ENCODE measurements around the gene LONP2. TPM values are rescaled to one million over a fixed set of nuclear protein-coding genes. Genes with fewer than 3 reads are reported as not detected.

The LONP2 gene
- total RNA-seq, 1 donor, result 79.9 TPM

- DNase-seq (ENCODE audit: low read depth), result no peak
- H3K4me3 ChIP-seq (ENCODE audit: low read depth, low read length), result no peak overlapping the region
- TF ChIP-seq, protein P1, sequence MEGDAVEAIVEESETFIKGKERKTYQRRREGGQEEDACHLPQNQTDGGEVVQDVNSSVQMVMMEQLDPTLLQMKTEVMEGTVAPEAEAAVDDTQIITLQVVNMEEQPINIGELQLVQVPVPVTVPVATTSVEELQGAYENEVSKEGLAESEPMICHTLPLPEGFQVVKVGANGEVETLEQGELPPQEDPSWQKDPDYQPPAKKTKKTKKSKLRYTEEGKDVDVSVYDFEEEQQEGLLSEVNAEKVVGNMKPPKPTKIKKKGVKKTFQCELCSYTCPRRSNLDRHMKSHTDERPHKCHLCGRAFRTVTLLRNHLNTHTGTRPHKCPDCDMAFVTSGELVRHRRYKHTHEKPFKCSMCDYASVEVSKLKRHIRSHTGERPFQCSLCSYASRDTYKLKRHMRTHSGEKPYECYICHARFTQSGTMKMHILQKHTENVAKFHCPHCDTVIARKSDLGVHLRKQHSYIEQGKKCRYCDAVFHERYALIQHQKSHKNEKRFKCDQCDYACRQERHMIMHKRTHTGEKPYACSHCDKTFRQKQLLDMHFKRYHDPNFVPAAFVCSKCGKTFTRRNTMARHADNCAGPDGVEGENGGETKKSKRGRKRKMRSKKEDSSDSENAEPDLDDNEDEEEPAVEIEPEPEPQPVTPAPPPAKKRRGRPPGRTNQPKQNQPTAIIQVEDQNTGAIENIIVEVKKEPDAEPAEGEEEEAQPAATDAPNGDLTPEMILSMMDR (IDR thresholded peaks at IDR 0.05; ENCODE audit: insufficient read depth, low read depth, low read length), result no peak
Observed at GRCh38 chr16:48405907-48406306, 161.8 kb downstream of the LONP2 start.

Other genes with a start within 250 kb of the LONP2 start
- under 0.01 TPM in 1 of 2 replicates, not detected in the other for gene ABCC12, start 88.3 kb upstream of the LONP2 start, total RNA-seq
- under 0.01 and 0.43 TPM in 2 replicates for gene ABCC11, start 3.2 kb downstream of the LONP2 start, total RNA-seq
- 28.9 and 39.3 TPM in 2 replicates for gene SIAH1, start 141.1 kb downstream of the LONP2 start, total RNA-seq